Uterus (tissue), 2 donors: ENCODE results near the gene B3GLCT.

Source experiments
- CTCF ChIP-seq, 4 experiments: fragments of 200-600 bp in 2 of 4; fragments of 450-650 bp in 2 of 4; sonication (generic) in 2 of 4; IDR thresholded peaks; one replicate each; pipeline ENCODE4 v1.5.1; 2016 to 2019; ENCODE audit warnings: antibody characterized with exemption in 4 of 4, mild to moderate bottlenecking in 2 of 4, moderate library complexity in 1 of 4
- POLR2A ChIP-seq, 2 donors: fragments of 450-650 bp; IDR thresholded peaks; one replicate each; pipeline ENCODE4 v1.6.1; 2016; ENCODE audit warnings: antibody characterized with exemption in 2 of 2, mild to moderate bottlenecking in 1 of 2, moderate library complexity in 1 of 2

- TF ChIP-seq CTCF (IDR thresholded peaks at IDR 0.05): no peak
- no peak for TF ChIP-seq POLR2A (IDR thresholded peaks at IDR 0.05)
Observed at GRCh38 chr13:31267126-31267784, 67.5 kb downstream of the B3GLCT start.
